DOHH2 (cell line): ENCODE results near the gene APOL4.

Source experiments
- CTCF ChIP-seq: fragments of 200-600 bp; sonication (generic); IDR thresholded peaks from one replicate; pipeline ENCODE4 v1.5.1; 2014; ENCODE audit warnings: antibody characterized with exemption, mild to moderate bottlenecking, low read depth, low read length; ENCODE audit not compliant: poor library complexity, severe bottlenecking
- EZH2phosphoT487 ChIP-seq: fragments of 200-600 bp; sonication (generic); IDR thresholded peaks from 2 replicates; pipeline ENCODE4 v1.6.1; 2017; ENCODE audit warnings: borderline replicate concordance, mild to moderate bottlenecking, antibody characterized with exemption, low read length, moderate library complexity, mixed read lengths

- TF ChIP-seq CTCF: no peak
- no peak for TF ChIP-seq EZH2phosphoT487
These were observed 58.4 kb downstream of the APOL4 start for GRCh38 chr22:36143066-36143815.
